Chondrocyte (in vitro differentiated cells): ENCODE data around the gene MEI1. TPM values are rescaled to one million over a fixed set of nuclear protein-coding genes. Genes with fewer than 3 reads are reported as not detected.
A peak's percentile ranks its signal among the peaks of the same experiment; 100 is the strongest.
"Not testable (repeated sequence)": the region's sequence is repeated elsewhere in the genome, so short reads cannot be mapped to it uniquely, and the experiment has no call there.

Experiments
- DNase-seq: peaks from one replicate; pipeline ENCODE4 v3.0.0; 2021; ENCODE audit warnings: mixed read lengths, low spot score
- H3K27ac Mint-ChIP-seq: one replicate; pipeline ENCODE4 v1.8.0; 2021; ENCODE audit warnings: mild to moderate bottlenecking, moderate library complexity, mixed read lengths; ENCODE audit not compliant: unreplicated experiment
- H3K27me3 Mint-ChIP-seq: 2 replicates; pipeline ENCODE4 v1.8.0; 2021; ENCODE audit warnings: low read depth, mixed read lengths
- H3K36me3 Mint-ChIP-seq: 2 replicates; pipeline ENCODE4 v1.8.0; 2021; ENCODE audit warnings: low read depth, mixed read lengths
- H3K4me1 Mint-ChIP-seq: 2 replicates; pipeline ENCODE4 v1.8.0; 2021; ENCODE audit warnings: low read depth, mild to moderate bottlenecking, mixed read lengths
- H3K4me3 Mint-ChIP-seq: one replicate; pipeline ENCODE4 v1.8.0; 2021; ENCODE audit warnings: mild to moderate bottlenecking, moderate library complexity, mixed read lengths; ENCODE audit not compliant: unreplicated experiment
- H3K9me3 Mint-ChIP-seq: 2 replicates; pipeline ENCODE4 v1.8.0; 2021; ENCODE audit warnings: low read depth, mixed read lengths
- total RNA-seq: library from RNA; stranded (reverse); gene quantifications from 3 replicates; pipeline ENCODE4 v1.2.1, GENCODE V29; 2021
- TF ChIP-seq, protein P1 (sequence below): fragments of 200-600 bp; sonication (generic); IDR thresholded peaks from 2 replicates; pipeline ENCODE4 v1.5.0; 2021; ENCODE audit warnings: antibody characterized with exemption, mild to moderate bottlenecking, moderate library complexity

MEI1 gene
- total RNA-seq, 1 donor from 2014 or later = 0.40 TPM

DNA sequence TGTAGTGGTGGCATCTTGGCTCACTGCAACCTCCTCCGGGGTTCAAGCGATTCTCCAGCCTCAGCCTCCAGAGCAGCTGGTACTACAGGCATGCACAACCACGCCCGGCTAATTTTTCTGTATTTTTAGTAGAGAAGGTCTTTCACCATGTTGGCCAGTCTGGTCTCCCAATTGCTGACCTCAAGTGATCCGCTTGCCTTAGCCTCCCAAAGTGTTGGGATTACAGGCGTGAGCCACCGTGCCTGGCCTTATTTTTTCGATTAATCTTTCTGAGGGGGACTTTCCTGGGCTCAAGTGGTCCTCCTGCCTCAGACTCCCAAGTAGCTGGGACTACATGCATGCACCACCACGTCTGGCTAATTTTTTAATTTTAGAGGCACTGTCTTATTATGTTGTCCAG is 16.3 kb upstream of the MEI1 start:
- Mint-ChIP-seq H3K36me3 (peaks cover 10% of the 10 kb centered on the region), H3K4me1 (peaks cover 28% of the 10 kb centered on the region), H3K9me3 (no peaks in the 10 kb centered on the region), H3K4me3 (peak overlapping the region; percentile 93), H3K27me3 (no peaks in the 10 kb centered on the region), H3K27ac (peak overlapping the region; percentile 95)
- no peak for DNase-seq
- TF ChIP-seq, protein P1, sequence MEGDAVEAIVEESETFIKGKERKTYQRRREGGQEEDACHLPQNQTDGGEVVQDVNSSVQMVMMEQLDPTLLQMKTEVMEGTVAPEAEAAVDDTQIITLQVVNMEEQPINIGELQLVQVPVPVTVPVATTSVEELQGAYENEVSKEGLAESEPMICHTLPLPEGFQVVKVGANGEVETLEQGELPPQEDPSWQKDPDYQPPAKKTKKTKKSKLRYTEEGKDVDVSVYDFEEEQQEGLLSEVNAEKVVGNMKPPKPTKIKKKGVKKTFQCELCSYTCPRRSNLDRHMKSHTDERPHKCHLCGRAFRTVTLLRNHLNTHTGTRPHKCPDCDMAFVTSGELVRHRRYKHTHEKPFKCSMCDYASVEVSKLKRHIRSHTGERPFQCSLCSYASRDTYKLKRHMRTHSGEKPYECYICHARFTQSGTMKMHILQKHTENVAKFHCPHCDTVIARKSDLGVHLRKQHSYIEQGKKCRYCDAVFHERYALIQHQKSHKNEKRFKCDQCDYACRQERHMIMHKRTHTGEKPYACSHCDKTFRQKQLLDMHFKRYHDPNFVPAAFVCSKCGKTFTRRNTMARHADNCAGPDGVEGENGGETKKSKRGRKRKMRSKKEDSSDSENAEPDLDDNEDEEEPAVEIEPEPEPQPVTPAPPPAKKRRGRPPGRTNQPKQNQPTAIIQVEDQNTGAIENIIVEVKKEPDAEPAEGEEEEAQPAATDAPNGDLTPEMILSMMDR = no peak

DNA sequence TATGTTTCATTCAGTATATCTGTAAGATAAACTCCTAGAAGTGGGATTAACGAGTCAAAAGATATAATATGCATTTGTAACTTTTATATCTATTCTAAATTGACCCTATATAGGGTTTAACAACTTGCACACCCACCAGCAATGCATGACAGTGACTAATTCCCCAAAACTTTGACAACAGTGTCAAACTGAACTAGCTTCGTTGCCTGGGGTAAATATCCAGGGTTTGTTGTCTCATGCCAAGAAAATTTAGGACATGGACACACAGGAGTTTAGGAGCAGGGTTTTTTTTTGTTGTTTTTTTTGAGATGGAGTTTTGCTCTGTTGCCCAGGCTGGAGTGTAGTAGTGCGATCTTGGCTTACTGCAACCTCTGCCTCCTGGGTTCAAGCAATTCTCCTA is 15.7 kb upstream of the MEI1 start:
- no peak for DNase-seq
- Mint-ChIP-seq H3K4me3 (no peak overlapping the region), H3K9me3 (no peaks in the 10 kb centered on the region), H3K4me1 (peaks cover 30% of the 10 kb centered on the region), H3K27me3 (no peaks in the 10 kb centered on the region), H3K36me3 (peaks cover 7% of the 10 kb centered on the region), H3K27ac (peak overlapping the region; percentile 95)
- TF ChIP-seq, protein P1 = no peak

DNA sequence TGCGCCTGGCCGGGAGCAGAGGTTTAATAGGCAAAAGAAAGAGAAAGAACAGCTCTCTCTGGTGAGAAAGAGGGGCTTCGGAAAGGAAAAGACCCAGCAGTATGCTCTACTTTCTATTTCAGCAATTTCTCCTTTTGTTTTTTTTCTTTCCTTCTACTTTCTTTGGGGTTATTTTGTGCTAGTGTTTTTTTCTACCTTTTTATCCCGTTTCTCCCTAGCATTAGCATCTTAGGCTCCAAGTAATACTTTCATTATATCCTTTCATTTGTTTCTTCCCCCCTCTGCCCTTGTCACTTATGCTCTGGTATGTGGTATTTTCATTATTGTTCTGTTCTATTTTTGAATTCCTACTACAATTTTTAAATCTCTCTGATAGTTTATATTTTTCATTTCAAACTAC is 15.1 kb upstream of the MEI1 start:
- no peaks in the 10 kb centered on the region for H3K9me3 Mint-ChIP-seq
- no peak overlapping the region for H3K27ac Mint-ChIP-seq
- peaks cover 34% of the 10 kb centered on the region for H3K4me1 Mint-ChIP-seq
- H3K4me3 Mint-ChIP-seq = no peak overlapping the region
- TF ChIP-seq, protein P1 = no peak
- peaks cover 5% of the 10 kb centered on the region for H3K36me3 Mint-ChIP-seq
- DNase-seq = no peak
- H3K27me3 Mint-ChIP-seq = no peaks in the 10 kb centered on the region

DNA sequence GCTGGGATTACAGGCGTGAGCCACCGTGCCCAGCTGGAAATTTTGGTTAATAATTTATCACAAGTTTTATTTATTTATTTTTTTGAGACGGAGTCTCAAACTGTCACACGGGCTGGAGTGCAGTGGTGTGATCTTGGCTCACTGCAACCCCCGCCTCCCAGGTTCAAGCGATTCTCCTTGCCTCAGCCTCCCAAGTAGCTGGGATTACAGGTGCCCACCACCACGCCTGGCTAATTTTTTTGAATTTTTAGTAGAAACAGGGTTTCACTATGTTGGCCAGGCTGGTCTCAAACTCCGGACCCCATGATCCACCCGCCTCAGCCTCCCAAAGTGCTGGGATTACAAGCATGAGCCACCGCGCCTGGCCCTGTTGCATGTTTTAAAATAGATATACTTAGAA is 12.4 kb upstream of the MEI1 start:
- not testable (repeated sequence) for H3K36me3 Mint-ChIP-seq, DNase-seq, H3K9me3 Mint-ChIP-seq, H3K27me3 Mint-ChIP-seq
- H3K4me1 Mint-ChIP-seq = peaks cover 37% of the 10 kb centered on the region
- peak overlapping the region; percentile 91 for H3K4me3 Mint-ChIP-seq
- peak overlapping the region; percentile 99 for H3K27ac Mint-ChIP-seq

DNA sequence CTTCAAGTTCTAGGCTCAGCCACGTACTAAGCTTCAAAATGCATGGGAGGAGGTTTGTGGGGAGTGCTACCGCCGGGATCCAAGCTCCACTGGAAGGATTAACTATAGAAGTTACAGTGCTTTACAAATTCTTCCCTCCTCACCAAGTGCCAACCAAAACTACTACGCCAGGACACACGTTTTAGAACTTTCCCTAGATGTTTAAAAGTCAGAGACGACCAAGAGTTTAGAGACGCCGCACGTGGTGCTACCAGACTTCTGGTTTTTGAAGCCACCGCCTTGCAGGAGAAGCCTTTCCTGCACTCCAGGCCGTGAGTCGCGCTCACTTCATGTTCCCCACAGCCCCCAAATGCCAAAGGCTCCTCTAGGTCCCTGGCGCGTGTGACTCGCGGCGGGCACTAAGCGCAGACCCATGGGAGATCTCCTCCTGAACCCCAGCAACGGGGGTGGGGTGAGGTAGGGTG is 11.4 kb upstream of the MEI1 start:
- no peak for DNase-seq
- Mint-ChIP-seq H3K4me3 (peak overlapping the region; percentile 91), H3K36me3 (no peaks in the 10 kb centered on the region), H3K27ac (peak overlapping the region; percentile 99), H3K9me3 (no peaks in the 10 kb centered on the region), H3K4me1 (peaks cover 34% of the 10 kb centered on the region), H3K27me3 (no peaks in the 10 kb centered on the region)
- TF ChIP-seq, protein P1 = no peak

DNA sequence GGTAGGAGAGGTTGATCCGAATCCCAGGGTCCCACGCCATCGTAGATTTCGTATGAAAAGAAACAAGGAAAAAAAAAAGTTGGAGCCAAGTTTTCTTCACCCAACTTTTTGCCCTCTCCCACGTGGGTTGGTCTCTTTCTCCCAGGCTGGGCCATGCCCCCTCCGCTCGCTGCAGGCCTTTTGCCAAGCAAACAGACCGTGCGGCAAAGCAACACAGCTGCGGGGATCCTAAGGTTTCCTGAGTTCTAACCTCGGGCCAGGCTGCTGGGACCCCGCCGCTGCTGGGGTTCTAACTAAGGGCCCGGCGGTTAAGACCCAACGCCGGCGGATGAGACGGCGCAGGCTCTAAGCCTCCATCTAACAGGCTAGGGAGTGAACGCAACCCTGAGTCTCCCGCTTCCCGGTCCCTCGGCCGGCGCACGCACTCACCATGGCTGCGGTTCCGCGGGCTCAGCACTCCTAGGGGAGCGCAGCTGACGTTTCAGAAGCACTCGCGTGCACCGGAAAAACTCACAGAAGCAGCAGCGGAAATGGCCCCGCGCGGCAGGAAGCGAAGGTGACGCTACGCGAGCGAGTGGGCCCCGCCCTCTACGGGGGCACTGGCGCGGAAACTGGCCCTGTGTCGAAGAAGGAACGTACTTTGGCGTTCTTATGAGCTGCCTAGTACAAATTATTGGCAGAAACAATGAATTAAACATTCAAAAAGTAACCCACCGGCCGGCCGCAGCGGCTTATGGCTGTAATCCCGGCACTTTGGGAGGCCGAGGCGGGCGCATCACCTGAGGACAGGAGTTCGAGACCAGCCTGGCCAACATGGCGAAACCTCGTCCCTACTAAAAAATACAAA is 10.7 kb upstream of the MEI1 start, which contains the start of gene SNU13:
SNU13 (minus strand) TSS at position 503 of the 847 bp plus-strand sequence; CDS start at position 432, 71 bp downstream.
- peaks cover 32% of the 10 kb centered on the region for H3K4me1 Mint-ChIP-seq
- no peaks in the 10 kb centered on the region for H3K36me3 Mint-ChIP-seq
- H3K9me3 Mint-ChIP-seq = no peaks in the 10 kb centered on the region
- DNase-seq = peak; percentile 96
- TF ChIP-seq, protein P1 = no peak
- peak within 1 kb of the TSS; percentile 99 for H3K27ac Mint-ChIP-seq
- H3K4me3 Mint-ChIP-seq = peak within 1 kb of the TSS; percentile 91
- H3K27me3 Mint-ChIP-seq = no peaks in the 10 kb centered on the region
